Natural killer cell (primary cell): Measurements from ENCODE around the gene FBXO28. TPM values are rescaled to one million over a fixed set of nuclear protein-coding genes. Genes with fewer than 3 reads are reported as not detected.

ENCODE experiments used
- ATAC-seq, 3 donors: fragments of 150-1000 bp in 2 of 3; fragments of 200-7000 bp in 1 of 3; cut with Tn5 transposase; 1 replicate in 1 of 3; 2 replicates in 2 of 3; pipeline ENCODE4 v1.10.0; 2021; ENCODE audit warnings: mild to moderate bottlenecking in 2 of 3, moderate library complexity in 2 of 3
- DNase-seq, 2 donors: peaks; one replicate each; pipeline versions ENCODE4 v3.0.0 to v3.0.0-alpha.2; 2013 to 2021; ENCODE audit warnings: mixed read lengths in 1 of 2
- H3K27ac ChIP-seq: one replicate; pipeline ENCODE4 v1.5.1; 2013; ENCODE audit warnings: mild to moderate bottlenecking, low read length
- H3K27me3 ChIP-seq: one replicate; pipeline ENCODE4 v1.6.1; 2013; ENCODE audit warnings: low read length; ENCODE audit not compliant: control insufficient read depth, insufficient read depth
- H3K36me3 ChIP-seq: one replicate; pipeline ENCODE4 v1.6.1; 2013; ENCODE audit warnings: low read length; ENCODE audit not compliant: control insufficient read depth, insufficient read depth
- H3K4me1 ChIP-seq: one replicate; pipeline ENCODE4 v1.6.1; 2013; ENCODE audit warnings: low read length; ENCODE audit not compliant: control insufficient read depth, insufficient read depth
- H3K4me3 ChIP-seq: one replicate; pipeline ENCODE4 v1.5.1; 2013; ENCODE audit warnings: low read length
- H3K9me3 ChIP-seq: one replicate; pipeline ENCODE4 v1.6.1; 2013; ENCODE audit warnings: low read length; ENCODE audit not compliant: control insufficient read depth, insufficient read depth
- H3K27ac Mint-ChIP-seq, 2 donors: one replicate each; pipeline ENCODE4 v1.8.0; 2022; ENCODE audit warnings: mild to moderate bottlenecking in 2 of 2, mixed read lengths in 2 of 2, moderate library complexity in 1 of 2
- H3K27me3 Mint-ChIP-seq, 2 donors: one replicate each; pipeline ENCODE4 v1.8.0; 2022; ENCODE audit warnings: low read depth in 2 of 2, mixed read lengths in 2 of 2
- H3K36me3 Mint-ChIP-seq: one replicate; pipeline ENCODE4 v1.8.0; 2022; ENCODE audit warnings: mixed read lengths
- H3K4me1 Mint-ChIP-seq, 2 donors: one replicate each; pipeline ENCODE4 v1.8.0; 2022; ENCODE audit warnings: mixed read lengths in 2 of 2
- H3K4me3 Mint-ChIP-seq: one replicate; pipeline ENCODE4 v1.8.0; 2022; ENCODE audit warnings: mild to moderate bottlenecking, moderate library complexity, mixed read lengths
- H3K9me3 Mint-ChIP-seq, 2 donors: one replicate each; pipeline ENCODE4 v1.8.0; 2022; ENCODE audit warnings: mixed read lengths in 2 of 2
- CTCF ChIP-seq: fragments of 200-600 bp; IDR thresholded peaks from one replicate; pipeline ENCODE4 v1.8.0; 2022; ENCODE audit warnings: antibody characterized with exemption
- WGBS: methylation state at CpG from one replicate; pipeline ENCODE4 v1.1.7; 2013; ENCODE audit warnings: missing lambda C conversion rate; ENCODE audit not compliant: insufficient coverage; 5-methylcytosine and 5-hydroxymethylcytosine counted together
- intact Hi-C: fragments of 100-400 bp; cut with micrococcal nuclease; formaldehyde crosslinking; loops from one replicate; pipeline ENCODE4 v1.14.2; 2022
- total RNA-seq, 4 donors: library from RNA; stranded (reverse); fragments of 120-200 nt in 1 of 4; gene quantifications; one replicate each; pipeline versions ENCODE4 v1.2.3 to v1.2.4, GENCODE V29; 2013 to 2022

Gene FBXO28
- total RNA-seq, 3 donors from 2014 or later (not counting 1 experiment from before 2014, with no cell fraction given), result 26.2 to 28.4 (median 28.1) TPM

- H3K4me1 Mint-ChIP-seq, result peaks cover 24 to 28% of the 10 kb centered on the region in 2 donors
- Histone ChIP-seq H3K9me3 (no peaks in the 10 kb centered on the region), H3K4me1 (no peaks in the 10 kb centered on the region), H3K27me3 (no peaks in the 10 kb centered on the region), H3K4me3 (no peak overlapping the region), H3K27ac (no peak overlapping the region), H3K36me3 (peaks cover 6% of the 10 kb centered on the region)
- ATAC-seq, result no peak
- H3K4me3 Mint-ChIP-seq, result no peak overlapping the region
- no peak for TF ChIP-seq CTCF
- no peaks in the 10 kb centered on the region for H3K36me3 Mint-ChIP-seq
- intact Hi-C loops, result no loop called here
- H3K27ac Mint-ChIP-seq, result no peak overlapping the region
- no peaks in the 10 kb centered on the region for H3K9me3 Mint-ChIP-seq
- H3K27me3 Mint-ChIP-seq, result no peaks in the 10 kb centered on the region
- DNase-seq, result no peak
Observed at GRCh38 chr1:224124220-224124619, 10.3 kb downstream of the FBXO28 start.

GRCh38 chr1:224127925-224128819 is 14.3 kb downstream of the FBXO28 start:
- H3K4me3 Mint-ChIP-seq, result no peak overlapping the region
- intact Hi-C loops, result no loop called here
- Histone ChIP-seq H3K4me1 (no peaks in the 10 kb centered on the region), H3K36me3 (peaks cover 29% of the 10 kb centered on the region), H3K9me3 (no peaks in the 10 kb centered on the region), H3K4me3 (no peak overlapping the region), H3K27ac (no peak overlapping the region), H3K27me3 (no peaks in the 10 kb centered on the region)
- H3K27me3 Mint-ChIP-seq, result no peaks in the 10 kb centered on the region
- DNase-seq, result no peak
- H3K27ac Mint-ChIP-seq, result no peak overlapping the region
- no peak for TF ChIP-seq CTCF
- peaks cover 12 to 15% of the 10 kb centered on the region in 2 donors for H3K4me1 Mint-ChIP-seq
- H3K36me3 Mint-ChIP-seq, result peaks cover 11% of the 10 kb centered on the region
- no peaks in the 10 kb centered on the region for H3K9me3 Mint-ChIP-seq
- 100% methylated on average over 1 of the region's 5 CpGs for WGBS
- no peak for ATAC-seq

- ATAC-seq (no peak), DNase-seq (no peak)
- H3K9me3 Mint-ChIP-seq, result no peaks in the 10 kb centered on the region
Observed at GRCh38 chr1:224131253-224131652, 17.3 kb downstream of the FBXO28 start.

More at GRCh38 chr1:224131253-224131652, 17.3 kb downstream of the FBXO28 start:
- Histone ChIP-seq H3K27me3 (no peaks in the 10 kb centered on the region), H3K27ac (no peak overlapping the region), H3K9me3 (no peaks in the 10 kb centered on the region), H3K4me3 (no peak overlapping the region), H3K4me1 (no peaks in the 10 kb centered on the region), H3K36me3 (peaks cover 45% of the 10 kb centered on the region)
- intact Hi-C loops, result no loop called here
- TF ChIP-seq CTCF, result no peak
- Mint-ChIP-seq H3K4me1 (peaks cover 0 to 5% of the 10 kb centered on the region in 2 donors), H3K27me3 (no peaks in the 10 kb centered on the region), H3K27ac (no peak overlapping the region), H3K36me3 (peaks cover 11% of the 10 kb centered on the region), H3K4me3 (no peak overlapping the region)
